ENCODE measurements around the gene NQO2. TPM values are rescaled to one million over a fixed set of nuclear protein-coding genes. Genes with fewer than 3 reads are reported as not detected.
A peak's percentile ranks its signal among the peaks of the same experiment; 100 is the strongest.
"Not testable (repeated sequence)": the region's sequence is repeated elsewhere in the genome, so short reads cannot be mapped to it uniquely, and the experiment has no call there.

NQO2 gene
- total RNA-seq, 1 donor = 14.5 TPM

GRCh38 chr6:2990932-2991506 lies 8.7 kb upstream of the NQO2 start:
- Histone ChIP-seq H3K27me3 (ENCODE audit: insufficient read depth, low read length) (no peaks in the 10 kb centered on the region), H3K4me3 (ENCODE audit: low read length) (peak overlapping the region; percentile 93), H3K9me3 (ENCODE audit: low read depth, low read length) (no peaks in the 10 kb centered on the region), H3K4me1 (ENCODE audit: insufficient read depth, low read length) (peaks cover 26% of the 10 kb centered on the region)

GRCh38 chr6:2992330-2992979 lies 7.2 kb upstream of the NQO2 start:
- Histone ChIP-seq H3K27me3 (ENCODE audit: insufficient read depth, low read length) (no peaks in the 10 kb centered on the region), H3K4me1 (ENCODE audit: insufficient read depth, low read length) (peaks cover 22% of the 10 kb centered on the region), H3K4me3 (ENCODE audit: low read length) (no peak overlapping the region), H3K9me3 (ENCODE audit: low read depth, low read length) (no peaks in the 10 kb centered on the region)

- Histone ChIP-seq H3K4me1 (ENCODE audit: insufficient read depth, low read length) (peaks cover 15% of the 10 kb centered on the region), H3K4me3 (ENCODE audit: low read length) (no peak overlapping the region), H3K27me3 (ENCODE audit: insufficient read depth, low read length) (no peaks in the 10 kb centered on the region), H3K9me3 (ENCODE audit: low read depth, low read length) (no peaks in the 10 kb centered on the region)
Measured at GRCh38 chr6:2993755-2994317, 5.9 kb upstream of the NQO2 start.

- not testable (repeated sequence) for H3K27me3 ChIP-seq (ENCODE audit: insufficient read depth, low read length); H3K9me3 ChIP-seq (ENCODE audit: low read depth, low read length)
- Histone ChIP-seq H3K4me3 (ENCODE audit: low read length) (peak overlapping the region; percentile 46), H3K4me1 (ENCODE audit: insufficient read depth, low read length) (peaks cover 42% of the 10 kb centered on the region)
Measured at GRCh38 chr6:2998249-2998997, 1.3 kb upstream of the NQO2 start.

GRCh38 chr6:2998998-2999617 lies 586 bp upstream of the NQO2 start:
- Histone ChIP-seq H3K27me3 (ENCODE audit: insufficient read depth, low read length) (no peaks in the 10 kb centered on the region), H3K9me3 (ENCODE audit: low read depth, low read length) (no peaks in the 10 kb centered on the region), H3K4me1 (ENCODE audit: insufficient read depth, low read length) (peaks cover 42% of the 10 kb centered on the region), H3K4me3 (ENCODE audit: low read length) (peak overlapping the region; percentile 46)

GRCh38 chr6:3001146-3001772 lies 1.6 kb downstream of the NQO2 start:
- Histone ChIP-seq H3K4me1 (ENCODE audit: insufficient read depth, low read length) (peaks cover 42% of the 10 kb centered on the region), H3K4me3 (ENCODE audit: low read length) (no peak overlapping the region), H3K27me3 (ENCODE audit: insufficient read depth, low read length) (no peaks in the 10 kb centered on the region), H3K9me3 (ENCODE audit: low read depth, low read length) (no peaks in the 10 kb centered on the region)

GRCh38 chr6:3001773-3002293 lies 2.1 kb downstream of the NQO2 start:
- Histone ChIP-seq H3K4me1 (ENCODE audit: insufficient read depth, low read length) (peaks cover 42% of the 10 kb centered on the region), H3K27me3 (ENCODE audit: insufficient read depth, low read length) (no peaks in the 10 kb centered on the region), H3K4me3 (ENCODE audit: low read length) (no peak overlapping the region), H3K9me3 (ENCODE audit: low read depth, low read length) (no peaks in the 10 kb centered on the region)

- not testable (repeated sequence) for H3K4me3 ChIP-seq (ENCODE audit: low read length)
- peaks cover 42% of the 10 kb centered on the region for H3K4me1 ChIP-seq (ENCODE audit: insufficient read depth, low read length)
Measured at GRCh38 chr6:3003226-3003625, 3.5 kb downstream of the NQO2 start.

GRCh38 chr6:3005077-3005476 lies 5.4 kb downstream of the NQO2 start:
- Histone ChIP-seq H3K4me1 (ENCODE audit: insufficient read depth, low read length) (peaks cover 29% of the 10 kb centered on the region), H3K27me3 (ENCODE audit: insufficient read depth, low read length) (no peaks in the 10 kb centered on the region), H3K9me3 (ENCODE audit: low read depth, low read length) (no peaks in the 10 kb centered on the region), H3K4me3 (ENCODE audit: low read length) (no peak overlapping the region)

More at GRCh38 chr6:3003226-3003625, 3.5 kb downstream of the NQO2 start:
- not testable (repeated sequence) for H3K9me3 ChIP-seq (ENCODE audit: low read depth, low read length); H3K27me3 ChIP-seq (ENCODE audit: insufficient read depth, low read length)

- H3K9me3 ChIP-seq (ENCODE audit: low read depth, low read length) = peaks cover 5% of the 10 kb centered on the region
- H3K4me3 ChIP-seq (ENCODE audit: low read length) = no peak overlapping the region
- no peaks in the 10 kb centered on the region for H3K27me3 ChIP-seq (ENCODE audit: insufficient read depth, low read length)
- H3K4me1 ChIP-seq (ENCODE audit: insufficient read depth, low read length) = peaks cover 21% of the 10 kb centered on the region
Measured at GRCh38 chr6:3005874-3006273, 6.2 kb downstream of the NQO2 start.

GRCh38 chr6:3006476-3006875 lies 6.8 kb downstream of the NQO2 start:
- Histone ChIP-seq H3K9me3 (ENCODE audit: low read depth, low read length) (peaks cover 11% of the 10 kb centered on the region), H3K4me3 (ENCODE audit: low read length) (no peak overlapping the region), H3K4me1 (ENCODE audit: insufficient read depth, low read length) (peaks cover 15% of the 10 kb centered on the region), H3K27me3 (ENCODE audit: insufficient read depth, low read length) (no peaks in the 10 kb centered on the region)

- Histone ChIP-seq H3K4me1 (ENCODE audit: insufficient read depth, low read length) (peaks cover 4% of the 10 kb centered on the region), H3K4me3 (ENCODE audit: low read length) (no peak overlapping the region), H3K27me3 (ENCODE audit: insufficient read depth, low read length) (no peaks in the 10 kb centered on the region), H3K9me3 (ENCODE audit: low read depth, low read length) (peaks cover 22% of the 10 kb centered on the region)
Measured at GRCh38 chr6:3007571-3007970, 7.9 kb downstream of the NQO2 start.

- peaks cover 23% of the 10 kb centered on the region for H3K9me3 ChIP-seq (ENCODE audit: low read depth, low read length)
- not testable (repeated sequence) for H3K4me3 ChIP-seq (ENCODE audit: low read length); H3K4me1 ChIP-seq (ENCODE audit: insufficient read depth, low read length); H3K27me3 ChIP-seq (ENCODE audit: insufficient read depth, low read length)
Measured at GRCh38 chr6:3008712-3009265, 9.1 kb downstream of the NQO2 start.

GRCh38 chr6:3009930-3010329 lies 10.2 kb downstream of the NQO2 start:
- H3K9me3 ChIP-seq (ENCODE audit: low read depth, low read length) = peaks cover 23% of the 10 kb centered on the region
- peaks cover 13% of the 10 kb centered on the region for H3K4me1 ChIP-seq (ENCODE audit: insufficient read depth, low read length)
- no peak overlapping the region for H3K4me3 ChIP-seq (ENCODE audit: low read length)
- H3K27me3 ChIP-seq (ENCODE audit: insufficient read depth, low read length) = no peaks in the 10 kb centered on the region

All from mononuclear cell (primary cell).